Ovary (tissue), 10 donors: ENCODE data around the gene HAX1. TPM values are rescaled to one million over a fixed set of nuclear protein-coding genes. Genes with fewer than 3 reads are reported as not detected.
"Not testable (repeated sequence)": the region's sequence is repeated elsewhere in the genome, so short reads cannot be mapped to it uniquely, and the experiment has no call there.

Source experiments
- DNase-seq, 5 donors: peaks; one replicate each; pipeline ENCODE4 v3.0.0-alpha.2; 2019 to 2020
- H3K27ac ChIP-seq, 2 donors: fragments of 200-600 bp; one replicate each; pipeline versions ENCODE4 v1.5.1 to v1.8.0; 2019 to 2022
- H3K27me3 ChIP-seq: fragments of 200-600 bp; one replicate; pipeline ENCODE4 v1.8.0; 2022
- H3K36me3 ChIP-seq: fragments of 200-600 bp; sonication (generic); one replicate; pipeline ENCODE4 v1.5.1; 2019
- H3K4me1 ChIP-seq: one replicate; pipeline ENCODE4 v1.8.1; 2013; ENCODE audit warnings: mild to moderate bottlenecking, moderate library complexity; ENCODE audit not compliant: insufficient read depth
- H3K4me3 ChIP-seq: fragments of 200-600 bp; sonication (generic); one replicate; pipeline ENCODE4 v1.5.1; 2017
- H3K9me3 ChIP-seq, 2 donors: fragments of 200-600 bp in 1 of 2; sonication (generic) in 1 of 2; one replicate each; pipeline versions ENCODE4 v1.5.1 to v1.8.1; 2013 to 2019; ENCODE audit warnings: mild to moderate bottlenecking in 1 of 2, moderate library complexity in 1 of 2
- EP300 ChIP-seq: sonication (generic); formaldehyde crosslinking; IDR thresholded peaks from one replicate; pipeline ENCODE4 v1.6.1; 2017; ENCODE audit warnings: antibody characterized with exemption
- POLR2A ChIP-seq: fragments of 450-650 bp; IDR thresholded peaks from one replicate; pipeline ENCODE4 v1.6.1; 2017; ENCODE audit warnings: antibody characterized with exemption, mild to moderate bottlenecking, moderate library complexity
- WGBS, 3 donors: extraction: QIAGEN DNeasy Blood & Tissue Kit in 1 of 3; methylation state at CpG; one replicate each; pipeline versions ENCODE4 v1.1.5 to v1.1.7; 2013 to 2017; 5-methylcytosine and 5-hydroxymethylcytosine counted together
- intact Hi-C, 4 donors: fragments of 100-400 bp; cut with DNase I; formaldehyde crosslinking; loops; one replicate each; pipeline versions ENCODE4 v1.11.0 to v1.15.1; 2022 to 2023
- long read RNA-seq, 3 donors: library from polyadenylated mRNA in 2 of 3; unstranded in 2 of 3; transcript quantifications; one replicate each; pipeline ENCODE4 v2.0.0 and lab custom pipeline, GENCODE V29; 2021 to 2026
- polyA plus RNA-seq, 2 donors: library from polyadenylated mRNA; stranded (reverse); fragments of 200-250 nt in 1 of 2; fragments of 350-450 nt in 1 of 2; fragmentation: Illumina TruSeq in 1 of 2; extraction: RNeasy Lipid Tissue Mini Kit (QIAGEN cat#74804) in 1 of 2; gene quantifications; one replicate each; pipeline ENCODE4 v1.2.3, GENCODE V29; 2013 to 2014
- total RNA-seq, 7 donors: library from RNA; depleted of rRNA in 2 of 7; stranded (reverse); fragments of >200 nt in 2 of 7; fragmentation: NEBNext Ultra II Directional in 3 of 7; extraction: Animal tissue kit (Norgen Biotek cat#: 25700) in 3 of 7; gene quantifications; one replicate each; pipeline versions ENCODE4 v1.1.0 to v1.2.4, GENCODE V29; 2016 to 2023
- TF ChIP-seq, protein P1 (sequence below), 3 donors: fragments of 450-650 bp in 2 of 3; fragments of 200-600 bp in 1 of 3; IDR thresholded peaks; one replicate each; pipeline versions ENCODE4 v1.5.1 to v1.8.0; 2016 to 2022; ENCODE audit warnings: antibody characterized with exemption in 3 of 3, mild to moderate bottlenecking in 1 of 3
- donor health status: DM: no; HTN: no; CAD: no; lungs with moderate emphysema.
- donor health status: DM: no; HTN: no; CAD: no.
- donor health status: Bipolar disorder and iron deficiency.
- donor health status: DM: yes; HTN: yes; CAD: no.
- donor health status: DM: no; HTN: no; CAD: no.
- donor health status: DM: yes; HTN: yes; CAD: no.

The HAX1 gene
- total RNA-seq, result 100 to 1,000 TPM in 2 of 7 donors, 10 to 100 TPM in 5; 67.2 to 134 (median 81.3) TPM
- 100 to 1,000 TPM in 1 of 2 donors, 10 to 100 TPM in 1; 90.1 to 198 TPM for polyA plus RNA-seq
- long read RNA-seq, donor 1, transcript HAX1-201 (7 exons, 1,227 nt), result major isoform, 107 of 130 reads
- long read RNA-seq, donor 1, transcript HAX1-210 (6 exons, 1,284 nt), result minor isoform, 5 of 130 reads
- long read RNA-seq, donor 1, partial matches to known transcripts, result 4 of 130 reads
- long read RNA-seq, donor 1, other reads (novel, unspliced or antisense), result 9 of 130 reads
- long read RNA-seq, donor 2, transcript HAX1-201 (7 exons, 1,227 nt), result major isoform, 52 of 61 reads
- long read RNA-seq, donor 2, partial matches to known transcripts, result 6 of 61 reads
- long read RNA-seq, donor 2, other reads (novel, unspliced or antisense), result 0 of 61 reads
- long read RNA-seq, donor 3, transcript HAX1-201 (7 exons, 1,227 nt), result major isoform, 54 of 70 reads
- long read RNA-seq, donor 3, partial matches to known transcripts, result 5 of 70 reads
- long read RNA-seq, donor 3, other reads (novel, unspliced or antisense), result 9 of 70 reads

GRCh38 chr1:154272217-154272998 is at the start of gene HAX1:
HAX1 (plus strand) TSS chr1:154272629; CDS start chr1:154272724, 95 bp downstream.
- H3K9me3 ChIP-seq, result no peaks in the 10 kb centered on the region
- H3K27me3 ChIP-seq, result no peaks in the 10 kb centered on the region
- H3K4me1 ChIP-seq, result peaks cover 2% of the 10 kb centered on the region
- WGBS, 3 donors, result 0 to 1% (median 0%) methylated on average over 45 to 47 of the region's 47 CpGs
- H3K36me3 ChIP-seq, result no peaks in the 10 kb centered on the region
- H3K4me3 ChIP-seq, result peak within 1 kb of the TSS; percentile 91
- H3K27ac ChIP-seq, result peak within 1 kb of the TSS; percentile 69 to 89
- peak; percentile 93 to 95 (median 94) for DNase-seq
- no peak for TF ChIP-seq EP300
- TF ChIP-seq, protein P1, sequence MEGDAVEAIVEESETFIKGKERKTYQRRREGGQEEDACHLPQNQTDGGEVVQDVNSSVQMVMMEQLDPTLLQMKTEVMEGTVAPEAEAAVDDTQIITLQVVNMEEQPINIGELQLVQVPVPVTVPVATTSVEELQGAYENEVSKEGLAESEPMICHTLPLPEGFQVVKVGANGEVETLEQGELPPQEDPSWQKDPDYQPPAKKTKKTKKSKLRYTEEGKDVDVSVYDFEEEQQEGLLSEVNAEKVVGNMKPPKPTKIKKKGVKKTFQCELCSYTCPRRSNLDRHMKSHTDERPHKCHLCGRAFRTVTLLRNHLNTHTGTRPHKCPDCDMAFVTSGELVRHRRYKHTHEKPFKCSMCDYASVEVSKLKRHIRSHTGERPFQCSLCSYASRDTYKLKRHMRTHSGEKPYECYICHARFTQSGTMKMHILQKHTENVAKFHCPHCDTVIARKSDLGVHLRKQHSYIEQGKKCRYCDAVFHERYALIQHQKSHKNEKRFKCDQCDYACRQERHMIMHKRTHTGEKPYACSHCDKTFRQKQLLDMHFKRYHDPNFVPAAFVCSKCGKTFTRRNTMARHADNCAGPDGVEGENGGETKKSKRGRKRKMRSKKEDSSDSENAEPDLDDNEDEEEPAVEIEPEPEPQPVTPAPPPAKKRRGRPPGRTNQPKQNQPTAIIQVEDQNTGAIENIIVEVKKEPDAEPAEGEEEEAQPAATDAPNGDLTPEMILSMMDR (IDR thresholded peaks at IDR 0.05), result peak; percentile 65 to 88 (median 82)
- TF ChIP-seq POLR2A, result peak; percentile 79
- intact Hi-C loops, result loop anchor here in 1 of 4 donors (5.0 kb wide), 1 partner anchor 50 kb away; the partner anchor contains the start of gene AQP10

GRCh38 chr1:154222918-154223317 is 49.5 kb upstream of the HAX1 start:
- peaks cover 3% of the 10 kb centered on the region for H3K4me1 ChIP-seq
- intact Hi-C loops, result no loop called here
- WGBS, 3 donors, result 64 to 82% (median 77%) methylated on average over 1 of the region's 1 CpG

GRCh38 chr1:154223621-154224020 is 48.8 kb upstream of the HAX1 start:
- TF ChIP-seq EP300, result no peak
- TF ChIP-seq POLR2A, result no peak
- TF ChIP-seq, protein P1 (IDR thresholded peaks at IDR 0.05), result no peak
- DNase-seq, result no peak
- WGBS, 3 donors, result 19 to 30% (median 26%) methylated on average over 2 of the region's 2 CpGs
- intact Hi-C loops, result no loop called here
- H3K27ac ChIP-seq, result no peak overlapping the region
- no peak overlapping the region for H3K4me3 ChIP-seq
- H3K36me3 ChIP-seq, result no peaks in the 10 kb centered on the region
- no peaks in the 10 kb centered on the region for H3K9me3 ChIP-seq
- no peaks in the 10 kb centered on the region for H3K27me3 ChIP-seq
- H3K4me1 ChIP-seq, result peaks cover 3% of the 10 kb centered on the region

More at GRCh38 chr1:154222918-154223317, 49.5 kb upstream of the HAX1 start:
- H3K9me3 ChIP-seq, result no peaks in the 10 kb centered on the region
- H3K36me3 ChIP-seq, result no peaks in the 10 kb centered on the region
- TF ChIP-seq POLR2A (no peak), EP300 (no peak)
- TF ChIP-seq, protein P1 (IDR thresholded peaks at IDR 0.05), result no peak
- no peak overlapping the region for H3K4me3 ChIP-seq
- no peak overlapping the region for H3K27ac ChIP-seq
- no peaks in the 10 kb centered on the region for H3K27me3 ChIP-seq
- DNase-seq, result no peak

GRCh38 chr1:154225370-154225769 is 47.1 kb upstream of the HAX1 start:
- no peak for TF ChIP-seq POLR2A
- no peak for TF ChIP-seq EP300
- TF ChIP-seq, protein P1 (IDR thresholded peaks at IDR 0.05), result no peak
- Histone ChIP-seq H3K27ac (no peak overlapping the region), H3K4me3 (no peak overlapping the region), H3K4me1 (no peaks in the 10 kb centered on the region), H3K9me3 (no peaks in the 10 kb centered on the region), H3K27me3 (no peaks in the 10 kb centered on the region), H3K36me3 (no peaks in the 10 kb centered on the region)
- no peak for DNase-seq
- intact Hi-C loops, result no loop called here
- WGBS, 3 donors, result 90 to 95% (median 93%) methylated on average over 2 of the region's 2 CpGs

GRCh38 chr1:154231112-154231511 is 41.3 kb upstream of the HAX1 start:
- H3K9me3 ChIP-seq, H3K27ac ChIP-seq, DNase-seq, H3K4me1 ChIP-seq, intact Hi-C loops, H3K36me3 ChIP-seq, H3K27me3 ChIP-seq, H3K4me3 ChIP-seq: not testable (repeated sequence)
- 93 to 98% (median 97%) methylated on average over 3 of the region's 3 CpGs for WGBS, 3 donors

DNA sequence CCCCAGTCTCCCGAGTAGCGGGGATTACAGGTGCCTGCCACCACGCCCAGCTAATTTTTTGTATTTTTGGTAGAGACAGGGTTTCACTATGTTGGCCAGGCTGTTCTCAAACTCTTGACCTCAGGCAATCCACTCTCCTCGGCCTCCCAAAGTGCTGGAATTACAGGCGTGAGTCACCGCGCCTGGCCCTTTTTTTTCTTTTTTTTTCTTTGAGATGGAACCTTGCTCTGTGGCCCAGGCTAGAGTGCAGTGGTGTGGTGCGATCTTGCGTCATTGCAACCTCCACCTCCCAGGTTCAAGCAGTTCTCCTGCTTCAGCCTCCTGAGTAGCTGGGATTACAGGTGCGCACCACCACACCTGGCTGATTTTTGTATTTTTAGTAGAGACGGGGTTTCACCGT is 39.3 kb upstream of the HAX1 start:
- H3K4me3 ChIP-seq, H3K36me3 ChIP-seq, intact Hi-C loops, DNase-seq, H3K4me1 ChIP-seq, H3K27ac ChIP-seq, H3K27me3 ChIP-seq, H3K9me3 ChIP-seq: not testable (repeated sequence)
- WGBS, 3 donors, result 92 to 95% (median 93%) methylated on average over 12 of the region's 12 CpGs
